ENCODE results near the gene SBF2. TPM values are rescaled to one million over a fixed set of nuclear protein-coding genes. Genes with fewer than 3 reads are reported as not detected.
A peak's percentile ranks its signal among the peaks of the same experiment; 100 is the strongest.

SBF2 gene
- 14.5 TPM for polyA plus RNA-seq (2013, experiment 1 of 2)
- 15.3 TPM for polyA plus RNA-seq (2013, experiment 2 of 2)

DNA sequence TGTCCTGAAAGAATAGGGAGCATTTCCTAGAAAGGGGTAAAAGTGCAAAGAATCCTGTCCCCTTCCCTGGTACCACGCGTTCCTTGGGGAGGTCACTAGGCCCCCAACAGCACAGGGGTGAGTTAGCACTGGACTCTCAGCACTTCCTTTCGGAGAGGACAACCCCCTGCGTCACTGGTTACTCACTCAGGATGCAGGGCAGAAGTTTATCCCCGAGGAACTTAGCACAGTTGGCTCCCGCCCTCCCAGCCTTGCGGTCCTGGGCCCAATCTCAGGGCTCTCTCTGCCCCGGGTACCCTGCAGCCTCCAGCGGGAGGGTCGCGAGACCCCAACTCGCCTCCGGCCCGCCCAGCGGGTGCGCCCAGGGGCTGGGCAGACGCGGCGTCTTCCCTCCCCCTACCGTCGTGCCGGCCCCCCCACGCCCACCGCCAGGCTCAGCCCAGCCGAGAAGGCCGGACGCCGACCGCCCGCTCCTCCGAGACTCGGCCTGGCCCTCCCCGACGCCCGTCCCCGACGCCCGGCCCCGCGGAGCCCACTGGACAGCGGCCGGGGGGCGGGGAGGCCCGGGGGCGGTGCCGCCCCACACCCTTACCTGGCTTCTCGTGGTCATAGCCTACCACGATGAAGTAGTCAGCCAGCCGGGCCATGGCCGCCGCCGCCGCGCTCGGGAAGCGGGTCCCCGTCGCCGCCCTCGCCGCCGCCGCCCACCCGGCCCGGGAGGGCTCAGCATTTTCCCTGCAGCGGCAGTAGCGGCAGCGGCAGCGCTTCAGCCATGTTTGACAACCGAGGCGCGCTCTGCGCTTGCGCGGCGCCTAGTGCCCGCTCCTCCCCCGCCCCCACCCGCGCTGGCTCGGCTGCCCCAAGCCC lies at the start of gene SBF2:
SBF2 (minus strand) TSS at position 797 of the 867 bp plus-strand sequence; CDS start at position 647, 150 bp downstream.
- Histone ChIP-seq H3K9ac (ENCODE audit: low read length) (peak within 1 kb of the TSS; percentile 90), H2BK120ac (ENCODE audit: low read depth, low read length) (peak within 1 kb of the TSS; percentile 63), H2BK5ac (ENCODE audit: low read length) (peak within 1 kb of the TSS; percentile 79), H3K79me1 (ENCODE audit: low read length) (peaks cover 4% of the 10 kb centered on the region), H3K79me2 (ENCODE audit: control insufficient read depth, insufficient read depth, low read length) (peaks cover 14% of the 10 kb centered on the region), H3K4me3 (ENCODE audit: low read length) (peak within 1 kb of the TSS; percentile 66), H3K18ac (ENCODE audit: low read length) (peak within 1 kb of the TSS; percentile 78), H2BK15ac (replicated peaks; ENCODE audit: low read depth) (no peak within 1 kb of the TSS), H3K27me3 (ENCODE audit: insufficient read depth, low read length, poor library complexity) (no peaks in the 10 kb centered on the region), H3K23ac (ENCODE audit: low read length) (peak within 1 kb of the TSS; percentile 72), H3K4me2 (ENCODE audit: low read length) (peak within 1 kb of the TSS; percentile 89), H3K56ac (ENCODE audit: low read length) (peak within 1 kb of the TSS; percentile 97), H3K4me1 (ENCODE audit: control insufficient read depth, low read depth, low read length) (peaks cover 3% of the 10 kb centered on the region), H3K36me3 (ENCODE audit: control insufficient read depth, insufficient read depth, low read length) (no peaks in the 10 kb centered on the region), H3K4ac (ENCODE audit: low read depth, low read length) (peak within 1 kb of the TSS; percentile 93), H4K5ac (ENCODE audit: low read length) (no peak within 1 kb of the TSS), H4K8ac (ENCODE audit: low read depth, low read length) (no peak within 1 kb of the TSS), H3K27ac (ENCODE audit: low read depth, low read length) (peak within 1 kb of the TSS; percentile 96), H2AK5ac (ENCODE audit: low read length) (no peak within 1 kb of the TSS)
- peak; percentile 92 for DNase-seq
- WGBS (ENCODE audit: extremely low coverage, insufficient coverage, low lambda C conversion rate): no CpG with 5 or more reads among the region's 81 CpGs

DNA sequence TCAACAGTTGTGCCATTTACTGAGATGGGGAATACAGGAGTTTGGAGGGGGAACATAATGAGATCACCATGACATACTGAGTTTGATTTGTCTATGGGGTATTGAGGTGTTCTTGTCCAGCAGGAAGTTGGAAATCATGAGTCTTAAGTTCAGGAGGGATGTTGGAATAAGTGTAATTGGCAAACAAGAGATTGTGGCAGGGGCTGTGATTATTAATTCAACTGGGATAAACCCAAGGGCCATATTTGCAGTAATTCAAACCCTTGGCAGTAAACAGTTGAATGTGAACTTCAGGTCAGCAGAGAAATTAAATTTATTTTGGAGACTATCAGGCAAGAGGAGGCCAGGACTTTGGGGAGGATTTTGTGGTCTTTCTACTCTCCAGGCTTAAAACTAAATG lies 44.3 kb upstream of the SBF2 start:
- H2BK15ac ChIP-seq (replicated peaks; ENCODE audit: low read depth): no peak overlapping the region
- DNase-seq: no peak
- H2AK5ac ChIP-seq (ENCODE audit: low read length): no peak overlapping the region
- H4K5ac ChIP-seq (ENCODE audit: low read length): no peak overlapping the region
- no peak overlapping the region for H3K23ac ChIP-seq (ENCODE audit: low read length)
- no peak overlapping the region for H3K27ac ChIP-seq (ENCODE audit: low read depth, low read length)
- H3K79me1 ChIP-seq (ENCODE audit: low read length): no peaks in the 10 kb centered on the region
- no peak overlapping the region for H3K56ac ChIP-seq (ENCODE audit: low read length)
- H3K4me3 ChIP-seq (ENCODE audit: low read length): no peak overlapping the region
- no peaks in the 10 kb centered on the region for H3K36me3 ChIP-seq (ENCODE audit: control insufficient read depth, insufficient read depth, low read length)
- H3K4me1 ChIP-seq (ENCODE audit: control insufficient read depth, low read depth, low read length): no peaks in the 10 kb centered on the region
- no peak overlapping the region for H2BK120ac ChIP-seq (ENCODE audit: low read depth, low read length)
- no peak overlapping the region for H3K4me2 ChIP-seq (ENCODE audit: low read length)
- no peak overlapping the region for H4K8ac ChIP-seq (ENCODE audit: low read depth, low read length)
- no peak overlapping the region for H2BK5ac ChIP-seq (ENCODE audit: low read length)
- H3K4ac ChIP-seq (ENCODE audit: low read depth, low read length): no peak overlapping the region
- no peak overlapping the region for H3K9ac ChIP-seq (ENCODE audit: low read length)
- no peaks in the 10 kb centered on the region for H3K79me2 ChIP-seq (ENCODE audit: control insufficient read depth, insufficient read depth, low read length)
- no peaks in the 10 kb centered on the region for H3K27me3 ChIP-seq (ENCODE audit: insufficient read depth, low read length, poor library complexity)
- no peak overlapping the region for H3K18ac ChIP-seq (ENCODE audit: low read length)

- H3K4me2 ChIP-seq (ENCODE audit: low read length): no peak overlapping the region
- no peak overlapping the region for H3K56ac ChIP-seq (ENCODE audit: low read length)
- H3K4me1 ChIP-seq (ENCODE audit: control insufficient read depth, low read depth, low read length): no peaks in the 10 kb centered on the region
- H2BK120ac ChIP-seq (ENCODE audit: low read depth, low read length): no peak overlapping the region
- H4K8ac ChIP-seq (ENCODE audit: low read depth, low read length): no peak overlapping the region
- H3K18ac ChIP-seq (ENCODE audit: low read length): no peak overlapping the region
- no peak overlapping the region for H2BK15ac ChIP-seq (replicated peaks; ENCODE audit: low read depth)
- no peak overlapping the region for H3K23ac ChIP-seq (ENCODE audit: low read length)
- no peak overlapping the region for H2AK5ac ChIP-seq (ENCODE audit: low read length)
- no peak overlapping the region for H3K27ac ChIP-seq (ENCODE audit: low read depth, low read length)
- no CpG with 5 or more reads among the region's 1 CpG for WGBS (ENCODE audit: extremely low coverage, insufficient coverage, low lambda C conversion rate)
- H3K9ac ChIP-seq (ENCODE audit: low read length): no peak overlapping the region
- no peak overlapping the region for H2BK5ac ChIP-seq (ENCODE audit: low read length)
- no peak overlapping the region for H3K4me3 ChIP-seq (ENCODE audit: low read length)
- no peaks in the 10 kb centered on the region for H3K79me2 ChIP-seq (ENCODE audit: control insufficient read depth, insufficient read depth, low read length)
- H3K4ac ChIP-seq (ENCODE audit: low read depth, low read length): no peak overlapping the region
- DNase-seq: no peak
- no peaks in the 10 kb centered on the region for H3K27me3 ChIP-seq (ENCODE audit: insufficient read depth, low read length, poor library complexity)
- no peaks in the 10 kb centered on the region for H3K79me1 ChIP-seq (ENCODE audit: low read length)
- no peak overlapping the region for H4K5ac ChIP-seq (ENCODE audit: low read length)
- no peaks in the 10 kb centered on the region for H3K36me3 ChIP-seq (ENCODE audit: control insufficient read depth, insufficient read depth, low read length)
Observed at GRCh38 chr11:10333490-10333889, 39.5 kb upstream of the SBF2 start.

- H2AK5ac ChIP-seq (ENCODE audit: low read length): no peak overlapping the region
- no peak overlapping the region for H3K27ac ChIP-seq (ENCODE audit: low read depth, low read length)
- no peaks in the 10 kb centered on the region for H3K4me1 ChIP-seq (ENCODE audit: control insufficient read depth, low read depth, low read length)
- peak overlapping the region; percentile 77 for H4K8ac ChIP-seq (ENCODE audit: low read depth, low read length)
- no peak overlapping the region for H4K5ac ChIP-seq (ENCODE audit: low read length)
- H3K79me1 ChIP-seq (ENCODE audit: low read length): no peaks in the 10 kb centered on the region
- no peak overlapping the region for H3K18ac ChIP-seq (ENCODE audit: low read length)
- no peak overlapping the region for H3K4ac ChIP-seq (ENCODE audit: low read depth, low read length)
- DNase-seq: no peak
- H3K79me2 ChIP-seq (ENCODE audit: control insufficient read depth, insufficient read depth, low read length): no peaks in the 10 kb centered on the region
- H3K23ac ChIP-seq (ENCODE audit: low read length): no peak overlapping the region
- WGBS (ENCODE audit: extremely low coverage, insufficient coverage, low lambda C conversion rate): no CpG with 5 or more reads among the region's 6 CpGs
- H3K4me2 ChIP-seq (ENCODE audit: low read length): no peak overlapping the region
- H3K9ac ChIP-seq (ENCODE audit: low read length): no peak overlapping the region
- no peaks in the 10 kb centered on the region for H3K36me3 ChIP-seq (ENCODE audit: control insufficient read depth, insufficient read depth, low read length)
- no peak overlapping the region for H2BK15ac ChIP-seq (replicated peaks; ENCODE audit: low read depth)
- no peak overlapping the region for H2BK120ac ChIP-seq (ENCODE audit: low read depth, low read length)
- H3K56ac ChIP-seq (ENCODE audit: low read length): no peak overlapping the region
- no peak overlapping the region for H3K4me3 ChIP-seq (ENCODE audit: low read length)
- H3K27me3 ChIP-seq (ENCODE audit: insufficient read depth, low read length, poor library complexity): no peaks in the 10 kb centered on the region
- no peak overlapping the region for H2BK5ac ChIP-seq (ENCODE audit: low read length)
Observed at GRCh38 chr11:10331548-10332289, 37.7 kb upstream of the SBF2 start.

GRCh38 chr11:10329935-10330334 lies 35.9 kb upstream of the SBF2 start:
- Histone ChIP-seq H2BK5ac (ENCODE audit: low read length) (no peak overlapping the region), H3K4me1 (ENCODE audit: control insufficient read depth, low read depth, low read length) (peaks cover 2% of the 10 kb centered on the region), H3K4me2 (ENCODE audit: low read length) (no peak overlapping the region), H2BK120ac (ENCODE audit: low read depth, low read length) (no peak overlapping the region), H3K36me3 (ENCODE audit: control insufficient read depth, insufficient read depth, low read length) (no peaks in the 10 kb centered on the region), H3K27me3 (ENCODE audit: insufficient read depth, low read length, poor library complexity) (no peaks in the 10 kb centered on the region), H3K79me1 (ENCODE audit: low read length) (no peaks in the 10 kb centered on the region), H4K8ac (ENCODE audit: low read depth, low read length) (no peak overlapping the region), H3K27ac (ENCODE audit: low read depth, low read length) (no peak overlapping the region), H3K4me3 (ENCODE audit: low read length) (no peak overlapping the region), H3K18ac (ENCODE audit: low read length) (no peak overlapping the region), H3K23ac (ENCODE audit: low read length) (no peak overlapping the region), H3K4ac (ENCODE audit: low read depth, low read length) (no peak overlapping the region), H3K79me2 (ENCODE audit: control insufficient read depth, insufficient read depth, low read length) (no peaks in the 10 kb centered on the region), H3K56ac (ENCODE audit: low read length) (no peak overlapping the region), H2AK5ac (ENCODE audit: low read length) (no peak overlapping the region), H4K5ac (ENCODE audit: low read length) (no peak overlapping the region), H3K9ac (ENCODE audit: low read length) (no peak overlapping the region), H2BK15ac (replicated peaks; ENCODE audit: low read depth) (no peak overlapping the region)
- no CpG with 5 or more reads among the region's 2 CpGs for WGBS (ENCODE audit: extremely low coverage, insufficient coverage, low lambda C conversion rate)
- DNase-seq: no peak
